PC-9 (cell line): ENCODE results near the gene TCF12.

Source experiments
- EZH2 ChIP-seq: fragments of 200-600 bp; sonication (generic); IDR thresholded peaks from 2 replicates; pipeline ENCODE4 v1.8.0; 2017; ENCODE audit warnings: antibody characterized with exemption, low read depth
- TF ChIP-seq, protein P1 (sequence below): fragments of 200-600 bp; sonication (generic); conservative IDR thresholded peaks from 2 replicates; pipeline ENCODE4 v1.6.1; 2017; ENCODE audit warnings: mixed run types, antibody characterized with exemption, mild to moderate bottlenecking, moderate library complexity

DNA sequence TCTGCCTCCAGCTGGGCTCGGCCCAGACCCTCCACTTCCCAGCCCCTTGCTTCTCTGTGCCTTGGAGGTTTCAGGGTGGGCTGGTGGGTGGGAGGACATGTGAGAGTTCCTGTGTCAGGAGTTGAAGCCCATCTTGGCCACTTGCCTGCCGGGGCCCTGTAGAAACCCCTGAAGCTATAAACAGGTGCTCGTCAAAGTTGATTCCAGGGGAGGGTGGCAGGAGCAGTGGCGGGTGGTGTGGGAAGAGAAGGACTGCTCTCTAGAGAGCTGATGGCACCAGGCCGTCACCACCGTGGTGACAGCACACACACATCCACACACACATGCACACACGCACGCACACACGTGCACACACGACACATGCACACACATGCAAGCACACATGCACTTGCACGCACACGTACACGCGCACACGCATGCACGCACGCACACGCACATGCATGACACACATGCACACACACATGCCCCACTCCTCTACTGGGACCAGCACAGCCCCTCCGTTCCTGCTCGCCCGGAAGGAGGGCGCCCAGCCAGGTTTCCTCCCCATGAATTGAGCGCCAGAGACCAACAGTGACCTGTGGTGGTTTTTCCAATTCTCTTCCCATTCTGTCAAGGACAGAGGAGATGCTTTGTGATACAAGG is 401.6 kb downstream of the TCF12 start:
- TF ChIP-seq, protein P1, sequence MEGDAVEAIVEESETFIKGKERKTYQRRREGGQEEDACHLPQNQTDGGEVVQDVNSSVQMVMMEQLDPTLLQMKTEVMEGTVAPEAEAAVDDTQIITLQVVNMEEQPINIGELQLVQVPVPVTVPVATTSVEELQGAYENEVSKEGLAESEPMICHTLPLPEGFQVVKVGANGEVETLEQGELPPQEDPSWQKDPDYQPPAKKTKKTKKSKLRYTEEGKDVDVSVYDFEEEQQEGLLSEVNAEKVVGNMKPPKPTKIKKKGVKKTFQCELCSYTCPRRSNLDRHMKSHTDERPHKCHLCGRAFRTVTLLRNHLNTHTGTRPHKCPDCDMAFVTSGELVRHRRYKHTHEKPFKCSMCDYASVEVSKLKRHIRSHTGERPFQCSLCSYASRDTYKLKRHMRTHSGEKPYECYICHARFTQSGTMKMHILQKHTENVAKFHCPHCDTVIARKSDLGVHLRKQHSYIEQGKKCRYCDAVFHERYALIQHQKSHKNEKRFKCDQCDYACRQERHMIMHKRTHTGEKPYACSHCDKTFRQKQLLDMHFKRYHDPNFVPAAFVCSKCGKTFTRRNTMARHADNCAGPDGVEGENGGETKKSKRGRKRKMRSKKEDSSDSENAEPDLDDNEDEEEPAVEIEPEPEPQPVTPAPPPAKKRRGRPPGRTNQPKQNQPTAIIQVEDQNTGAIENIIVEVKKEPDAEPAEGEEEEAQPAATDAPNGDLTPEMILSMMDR = no peak
- no peak for TF ChIP-seq EZH2
